Left lobe of liver (tissue), 2 donors: ENCODE measurements around the gene ABHD6. TPM values are rescaled to one million over a fixed set of nuclear protein-coding genes. Genes with fewer than 3 reads are reported as not detected.

Experiments used
- ATAC-seq: fragments of 200-7000 bp; cut with Tn5 transposase; one replicate; pipeline ENCODE4 v1.9.1; 2020; ENCODE audit warnings: mild to moderate bottlenecking, moderate library complexity
- DNase-seq: peaks from one replicate; pipeline ENCODE4 v3.0.0-alpha.2; 2020; ENCODE audit warnings: low spot score
- total RNA-seq: library from RNA; stranded (reverse); gene quantifications from one replicate; pipeline ENCODE4 v1.2.1, GENCODE V29; 2021
- donor health status: DM: no; HTN: no; CAD: no; lungs with moderate emphysema.
- donor health status: DM: no; HTN: yes; CAD: no.

Gene ABHD6
- total RNA-seq, 1 donor from 2014 or later: 56.2 TPM

- DNase-seq (no peak), ATAC-seq (peak; percentile 5)
Observed at GRCh38 chr3:58307639-58308215, 70.1 kb downstream of the ABHD6 start.

- DNase-seq (no peak), ATAC-seq (no peak)
Observed at GRCh38 chr3:58308728-58309127, 71.1 kb downstream of the ABHD6 start.

GRCh38 chr3:58317811-58318210 is 80.2 kb downstream of the ABHD6 start:
- DNase-seq (no peak), ATAC-seq (no peak)

DNA sequence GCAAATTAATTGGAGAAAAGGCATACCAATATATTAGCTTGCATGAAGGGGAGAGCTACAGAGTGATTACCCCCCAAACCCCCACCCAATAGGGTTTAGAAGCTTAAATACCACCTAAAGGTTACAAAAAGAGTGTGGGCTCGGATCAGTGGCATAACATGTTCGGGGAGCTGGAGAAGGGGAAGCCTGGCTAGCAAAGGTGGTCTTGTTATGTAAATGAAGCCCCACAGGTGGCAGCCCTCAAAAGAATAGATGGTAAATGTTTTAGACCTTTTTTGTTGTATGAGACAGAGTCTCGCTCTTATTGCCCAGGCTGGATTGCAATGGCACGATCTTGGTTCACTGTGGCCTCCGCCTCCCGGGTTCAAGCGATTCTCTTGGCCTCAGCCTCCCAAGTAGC is 84.2 kb downstream of the ABHD6 start:
- ATAC-seq (no peak), DNase-seq (no peak)

- DNase-seq (no peak), ATAC-seq (peak; percentile 75)
Observed at GRCh38 chr3:58322793-58323192, 85.2 kb downstream of the ABHD6 start.

- ATAC-seq (no peak), DNase-seq (no peak)
Observed at GRCh38 chr3:58323529-58324390, 86.2 kb downstream of the ABHD6 start.

DNA sequence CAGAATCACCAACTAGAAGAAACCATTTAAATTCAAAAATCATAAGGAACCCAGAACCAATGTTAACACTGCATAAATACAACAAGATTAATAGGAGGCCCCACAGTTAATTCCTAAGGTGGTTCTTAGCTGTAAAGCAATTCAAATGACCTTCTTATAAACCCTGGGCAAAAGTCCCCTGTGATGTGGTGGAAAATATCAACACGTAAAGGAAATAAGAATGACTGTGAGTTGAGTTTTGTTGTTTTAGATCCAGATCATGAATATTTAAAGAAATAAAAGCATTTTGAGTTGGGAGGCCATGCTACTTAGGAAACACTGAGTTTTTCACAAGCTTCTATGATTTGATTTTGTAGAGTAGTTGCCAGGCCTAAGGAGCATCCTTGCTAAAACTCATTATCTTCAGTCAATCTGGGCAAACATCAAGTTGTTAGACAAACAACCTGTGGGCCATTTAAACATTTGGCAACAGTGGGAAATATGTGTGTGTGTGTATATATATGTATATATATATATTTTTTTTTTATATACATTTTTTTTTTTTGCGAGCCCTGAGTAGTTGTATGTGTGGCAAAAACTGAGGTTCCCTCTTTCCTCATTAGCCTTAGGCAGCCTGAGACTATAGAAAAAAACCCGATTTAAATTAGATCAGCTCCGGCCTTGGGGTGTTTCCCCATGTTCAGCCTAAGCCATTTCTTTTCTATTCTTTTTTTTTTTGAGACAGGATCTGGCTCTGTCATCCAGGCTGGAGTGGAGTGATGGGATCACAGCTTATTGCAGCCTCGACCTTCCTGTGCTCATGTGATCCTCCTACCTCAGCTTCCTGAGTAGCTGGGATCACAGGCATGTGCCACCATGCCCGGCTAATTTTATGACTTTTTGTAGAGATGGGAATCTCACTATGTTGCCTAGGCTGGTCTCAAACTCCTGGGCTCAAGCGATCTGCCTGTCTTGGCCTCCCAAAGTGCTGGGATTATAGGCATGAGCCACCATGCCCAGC is 87.1 kb downstream of the ABHD6 start:
- DNase-seq (no peak), ATAC-seq (no peak)

- ATAC-seq (peak; percentile 67), DNase-seq (no peak)
Observed at GRCh38 chr3:58325525-58325992, 88.0 kb downstream of the ABHD6 start.

- ATAC-seq: no peak
- DNase-seq: no peak
Observed at GRCh38 chr3:58326267-58326900, 88.8 kb downstream of the ABHD6 start.

DNA sequence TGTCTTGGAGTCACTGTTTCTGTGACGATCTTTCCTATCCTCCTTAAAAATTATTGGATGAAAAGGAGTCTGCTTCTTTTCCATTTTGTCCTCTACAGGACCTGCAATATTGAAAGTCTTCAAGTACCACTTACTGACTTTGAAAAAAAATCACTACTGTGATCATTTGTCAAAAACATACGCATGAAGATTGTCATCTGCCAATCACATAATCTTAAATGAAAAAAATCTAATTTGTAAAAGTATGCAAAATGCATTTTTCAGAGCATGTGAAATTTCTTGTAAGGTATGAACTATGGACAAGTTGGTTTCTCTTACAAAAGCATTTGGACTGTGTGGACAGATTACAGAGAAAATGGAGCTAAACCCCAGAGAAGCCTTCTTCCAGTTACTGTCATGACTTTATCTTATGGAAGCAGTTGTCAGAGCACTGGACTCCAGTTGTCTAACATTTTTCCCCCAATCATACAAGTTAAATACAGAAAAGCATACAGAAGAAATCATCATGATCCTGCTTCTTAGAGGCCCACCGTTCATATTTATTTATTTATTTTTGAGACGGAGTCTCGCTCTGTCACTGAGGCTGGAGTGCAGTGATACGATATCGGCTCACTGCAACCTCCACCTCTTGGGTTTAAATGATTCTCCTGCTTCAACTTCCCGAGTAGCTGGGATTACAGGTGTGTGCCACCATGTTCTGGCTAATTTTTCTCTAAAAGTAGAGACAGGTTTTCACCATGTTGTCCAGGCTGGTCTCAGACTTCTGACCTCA is 91.7 kb downstream of the ABHD6 start:
- no peak for DNase-seq
- ATAC-seq: no peak

- ATAC-seq: no peak
- DNase-seq: no peak
Observed at GRCh38 chr3:58329922-58330413, 92.4 kb downstream of the ABHD6 start.

DNA sequence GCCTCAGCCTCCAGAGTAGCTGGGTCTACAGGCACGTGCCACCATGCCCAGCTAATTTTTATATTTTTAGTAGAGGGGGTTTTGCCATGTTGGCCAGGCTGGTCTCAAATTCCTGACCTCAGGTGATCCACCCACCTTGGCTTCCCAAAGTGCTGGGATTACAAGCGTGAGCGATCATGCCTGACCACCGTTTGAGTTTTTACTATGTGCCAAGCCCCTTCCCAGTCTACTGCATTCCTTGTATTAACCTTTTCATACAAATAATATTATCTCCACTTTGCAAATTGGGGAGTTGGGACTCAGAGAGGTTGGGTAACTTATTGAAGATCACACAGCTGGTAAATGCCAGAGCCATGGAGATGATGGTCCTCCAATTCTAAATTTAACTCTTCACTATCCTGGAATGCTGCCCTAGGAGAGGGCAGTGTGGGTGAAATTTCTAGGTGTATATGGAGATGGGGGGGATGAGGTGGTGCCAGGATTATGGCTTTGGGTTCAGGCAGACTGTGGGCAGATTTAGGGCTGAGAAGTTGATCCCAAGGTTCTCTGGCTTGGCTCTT is 94.1 kb downstream of the ABHD6 start:
- ATAC-seq: no peak
- DNase-seq: no peak

- DNase-seq: peak; percentile 87
- peak; percentile 95 for ATAC-seq
Observed at GRCh38 chr3:58332575-58333188, 95.1 kb downstream of the ABHD6 start, which contains the start of gene PXK. PXK (plus strand) TSS chr3:58332892; CDS start chr3:58332989, 97 bp downstream.

DNA sequence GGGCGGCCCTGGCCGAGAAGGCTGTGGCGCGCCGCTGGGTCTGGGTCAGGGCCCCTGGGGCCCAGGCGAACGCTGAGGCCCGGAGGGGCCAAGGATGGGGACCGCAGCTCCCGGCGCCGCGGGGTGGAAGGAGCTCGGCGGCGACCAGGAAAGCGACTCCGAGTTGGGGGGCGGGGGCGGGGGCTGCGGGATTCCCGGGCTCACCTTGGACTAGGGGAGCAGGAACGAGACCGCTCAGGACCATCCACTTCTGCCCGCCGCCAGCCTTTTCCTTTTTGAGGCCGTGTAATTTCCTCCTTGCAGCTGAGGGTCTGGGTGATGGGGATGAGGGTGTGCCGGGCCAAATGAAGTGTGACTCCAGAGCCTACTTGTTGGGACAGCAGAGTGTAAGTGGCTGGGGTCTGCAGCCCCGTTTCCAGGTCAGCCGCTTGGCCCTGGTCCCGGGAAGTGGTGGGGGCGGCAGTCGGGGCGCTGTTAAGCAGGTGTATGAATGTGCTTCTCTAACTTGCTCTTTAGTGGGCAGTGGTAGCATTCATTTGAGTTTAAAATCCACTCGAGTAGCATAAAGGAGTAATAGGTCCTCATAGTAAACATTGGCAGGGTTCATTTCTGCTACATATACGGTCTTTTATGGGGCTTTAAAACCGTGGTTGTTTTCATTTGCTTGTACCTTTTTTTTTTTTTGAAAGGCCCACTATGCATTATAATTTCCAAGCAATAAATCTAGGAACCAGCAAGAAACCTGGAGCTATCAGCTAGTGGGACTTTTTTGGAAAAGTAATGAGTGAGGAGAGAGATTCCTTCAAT is 95.8 kb downstream of the ABHD6 start:
- ATAC-seq (peak; percentile 50), DNase-seq (peak; percentile 52)

GRCh38 chr3:58334013-58334321 is 96.4 kb downstream of the ABHD6 start:
- ATAC-seq: no peak
- no peak for DNase-seq

DNA sequence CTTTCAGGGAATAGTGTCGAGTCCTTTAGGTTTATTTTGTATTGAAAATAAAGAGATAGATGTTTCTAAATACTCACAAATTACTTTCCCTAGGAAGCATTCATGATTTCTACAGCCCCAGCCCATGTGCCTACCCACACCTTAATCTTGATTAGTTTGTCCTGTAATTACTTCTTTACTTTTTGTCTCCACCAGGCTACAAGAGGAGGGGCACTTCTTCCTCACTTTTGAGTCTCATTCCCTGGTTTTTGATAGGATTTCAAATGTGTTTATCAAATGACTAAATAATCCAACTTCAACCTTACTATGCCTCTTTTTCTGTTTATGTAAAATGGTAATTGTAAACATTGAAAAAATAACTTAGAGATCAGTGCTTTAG is 96.9 kb downstream of the ABHD6 start:
- ATAC-seq (no peak), DNase-seq (no peak)

DNA sequence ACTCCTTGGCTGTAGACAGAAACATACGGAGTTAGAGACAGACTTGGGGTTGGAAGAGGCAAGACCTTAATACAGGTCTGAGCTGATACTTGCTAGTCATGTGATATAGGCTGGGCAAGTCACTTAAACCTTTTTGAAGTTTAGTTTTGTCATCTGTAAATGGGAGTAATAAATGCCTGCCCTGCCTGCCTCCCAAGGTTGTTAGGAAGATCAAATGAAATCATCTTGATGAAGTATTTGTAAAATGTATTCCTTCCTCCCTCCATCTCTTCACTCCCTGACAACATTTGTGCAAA is 98.0 kb downstream of the ABHD6 start:
- DNase-seq (no peak), ATAC-seq (no peak)

GRCh38 chr3:58336135-58336882 is 98.7 kb downstream of the ABHD6 start:
- DNase-seq: no peak
- no peak for ATAC-seq
